ENCODE measurements around the gene PIP5K1C. TPM values are rescaled to one million over a fixed set of nuclear protein-coding genes. Genes with fewer than 3 reads are reported as not detected.

PIP5K1C gene
- total RNA-seq, 1 experiment from 2014 or later, result 20.0 TPM

DNA sequence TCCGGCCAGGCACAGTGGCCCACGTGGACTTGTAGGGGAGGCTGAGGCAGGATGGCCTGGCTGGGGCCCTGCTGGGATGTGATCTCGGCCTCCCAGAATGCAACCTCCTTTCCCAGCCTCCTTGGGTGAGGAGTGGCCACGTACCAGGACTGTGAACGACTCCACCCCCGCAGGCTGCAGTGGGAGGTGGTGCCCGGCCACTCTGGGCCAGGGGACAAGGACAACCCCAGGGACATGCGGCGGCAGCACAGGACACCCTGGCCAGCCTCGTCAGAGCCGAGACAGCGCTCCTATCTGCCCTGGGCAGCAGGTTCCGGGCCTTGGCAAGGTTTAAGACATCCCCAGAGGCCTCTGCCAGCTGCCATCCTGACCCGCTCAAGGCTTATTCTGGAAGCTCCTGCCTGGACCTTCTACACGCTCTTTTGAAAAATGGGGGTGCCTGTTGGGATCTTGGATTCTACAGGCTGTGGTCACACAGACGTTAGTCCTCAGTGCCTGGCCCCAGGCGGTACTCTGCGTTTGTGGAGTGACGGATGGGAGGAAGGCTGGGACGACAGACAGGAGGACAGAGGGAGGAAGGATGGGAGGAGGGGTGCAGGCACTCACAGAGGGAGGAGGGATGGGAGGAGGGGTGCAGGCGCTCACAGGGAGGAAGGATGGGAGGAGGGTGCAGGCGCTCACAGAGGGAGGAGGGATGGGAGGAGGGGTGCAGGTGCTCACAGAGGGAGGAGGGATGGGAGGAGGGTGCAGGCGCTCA lies 53.8 kb downstream of the PIP5K1C start:
- no peak overlapping the region for H3K4me3 ChIP-seq
- no peak overlapping the region for H2AFZ ChIP-seq
- intact Hi-C loops (cut with micrococcal nuclease; ENCODE audit: unreplicated experiment), result no loop called here
- ChIA-PET CTCF (no interaction called here), POLR2A (ENCODE audit: unreplicated experiment) (no interaction called here)
- DNase-seq, result no peak
- BruUV-seq (replicated peaks), result no TSS peak
- no peaks in the 10 kb centered on the region for H4K20me1 ChIP-seq (ENCODE audit: insufficient read depth)
- H3K79me2 ChIP-seq (ENCODE audit: low read depth), result no peaks in the 10 kb centered on the region
- H3K4me1 ChIP-seq (replicated peaks; ENCODE audit: insufficient read depth), result no peaks in the 10 kb centered on the region
- no peak for TF ChIP-seq EZH2 (IDR thresholded peaks at IDR 0.05; ENCODE audit: low read depth)
- TF ChIP-seq CTCF (conservative IDR thresholded peaks at IDR 0.05), result no peak
- H3K27ac ChIP-seq, result no peak overlapping the region
- H3K36me3 ChIP-seq (ENCODE audit: low read depth), result no peaks in the 10 kb centered on the region
- no peaks in the 10 kb centered on the region for H3K9me2 ChIP-seq (ENCODE audit: insufficient read depth)
- no peaks in the 10 kb centered on the region for H3K9me3 ChIP-seq (ENCODE audit: insufficient read depth, low read depth)
- H3K4me2 ChIP-seq, result no peak overlapping the region
- H3K27me3 ChIP-seq (ENCODE audit: insufficient read depth, low read depth), result no peaks in the 10 kb centered on the region
- H3F3A ChIP-seq (ENCODE audit: insufficient read depth, low read depth), result no peaks in the 10 kb centered on the region

GRCh38 chr19:3645726-3646125 lies 54.5 kb downstream of the PIP5K1C start:
- H3K36me3 ChIP-seq (ENCODE audit: low read depth), result no peaks in the 10 kb centered on the region
- no peak overlapping the region for H3K4me3 ChIP-seq
- no peak overlapping the region for H2AFZ ChIP-seq
- no peaks in the 10 kb centered on the region for H3K27me3 ChIP-seq (ENCODE audit: insufficient read depth, low read depth)
- no peaks in the 10 kb centered on the region for H4K20me1 ChIP-seq (ENCODE audit: insufficient read depth)
- DNase-seq, result no peak
- no peaks in the 10 kb centered on the region for H3K9me2 ChIP-seq (ENCODE audit: insufficient read depth)
- intact Hi-C loops (cut with micrococcal nuclease; ENCODE audit: unreplicated experiment), result no loop called here
- TF ChIP-seq CTCF (conservative IDR thresholded peaks at IDR 0.05) (no peak), EZH2 (IDR thresholded peaks at IDR 0.05; ENCODE audit: low read depth) (no peak)
- H3K27ac ChIP-seq, result no peak overlapping the region
- H3K79me2 ChIP-seq (ENCODE audit: low read depth), result no peaks in the 10 kb centered on the region
- ChIA-PET POLR2A (ENCODE audit: unreplicated experiment) (no interaction called here), CTCF (no interaction called here)
- no peak overlapping the region for H3K4me2 ChIP-seq
- H3F3A ChIP-seq (ENCODE audit: insufficient read depth, low read depth), result no peaks in the 10 kb centered on the region
- no peaks in the 10 kb centered on the region for H3K9me3 ChIP-seq (ENCODE audit: insufficient read depth, low read depth)
- BruUV-seq (replicated peaks), result no TSS peak
- no peaks in the 10 kb centered on the region for H3K4me1 ChIP-seq (replicated peaks; ENCODE audit: insufficient read depth)

GRCh38 chr19:3645067-3645396 lies 55.2 kb downstream of the PIP5K1C start:
- Histone ChIP-seq H3K79me2 (ENCODE audit: low read depth) (no peaks in the 10 kb centered on the region), H3K4me1 (replicated peaks; ENCODE audit: insufficient read depth) (no peaks in the 10 kb centered on the region), H4K20me1 (ENCODE audit: insufficient read depth) (no peaks in the 10 kb centered on the region), H2AFZ (no peak overlapping the region), H3K9me2 (ENCODE audit: insufficient read depth) (no peaks in the 10 kb centered on the region), H3K4me2 (no peak overlapping the region), H3K27ac (no peak overlapping the region), H3F3A (ENCODE audit: insufficient read depth, low read depth) (no peaks in the 10 kb centered on the region), H3K9me3 (ENCODE audit: insufficient read depth, low read depth) (no peaks in the 10 kb centered on the region), H3K27me3 (ENCODE audit: insufficient read depth, low read depth) (no peaks in the 10 kb centered on the region), H3K36me3 (ENCODE audit: low read depth) (no peaks in the 10 kb centered on the region), H3K4me3 (no peak overlapping the region)
- intact Hi-C loops (cut with micrococcal nuclease; ENCODE audit: unreplicated experiment), result no loop called here
- no peak for DNase-seq
- no TSS peak for BruUV-seq (replicated peaks)
- TF ChIP-seq EZH2 (IDR thresholded peaks at IDR 0.05; ENCODE audit: low read depth) (no peak), CTCF (conservative IDR thresholded peaks at IDR 0.05) (no peak)
- ChIA-PET POLR2A (ENCODE audit: unreplicated experiment) (no interaction called here), CTCF (no interaction called here)
